Suprapubic skin (tissue), 4 donors: Measurements from ENCODE around the gene PYGB. TPM values are rescaled to one million over a fixed set of nuclear protein-coding genes. Genes with fewer than 3 reads are reported as not detected.
A peak's percentile ranks its signal among the peaks of the same experiment; 100 is the strongest.

Source experiments
- DNase-seq, 2 donors: peaks; one replicate each; pipeline ENCODE4 v3.0.0-alpha.2; 2019; ENCODE audit warnings: low spot score in 2 of 2
- H3K27ac ChIP-seq: fragments of 200-600 bp; sonication (generic); one replicate; pipeline ENCODE4 v1.5.1; 2019
- H3K27me3 ChIP-seq: fragments of 200-600 bp; sonication (generic); one replicate; pipeline ENCODE4 v1.5.1; 2019
- H3K36me3 ChIP-seq: fragments of 200-600 bp; sonication (generic); one replicate; pipeline ENCODE4 v1.5.1; 2019
- H3K4me1 ChIP-seq: fragments of 200-600 bp; sonication (generic); one replicate; pipeline ENCODE4 v1.5.1; 2019
- H3K4me3 ChIP-seq: fragments of 200-600 bp; sonication (generic); one replicate; pipeline ENCODE4 v1.5.1; 2019; ENCODE audit warnings: mild to moderate bottlenecking
- H3K9me3 ChIP-seq: fragments of 200-600 bp; sonication (generic); one replicate; pipeline ENCODE4 v1.5.1; 2019
- EP300 ChIP-seq: sonication (generic); formaldehyde crosslinking; IDR thresholded peaks from one replicate; pipeline ENCODE4 v1.6.1; 2017; ENCODE audit warnings: antibody characterized with exemption
- POLR2A ChIP-seq, 2 donors: fragments of 450-650 bp; IDR thresholded peaks; one replicate each; pipeline ENCODE4 v1.6.1; 2017; ENCODE audit warnings: antibody characterized with exemption in 2 of 2, mild to moderate bottlenecking in 2 of 2, moderate library complexity in 2 of 2
- POLR2AphosphoS5 ChIP-seq, 3 donors: sonication (generic); formaldehyde crosslinking; IDR thresholded peaks; one replicate each; pipeline ENCODE4 v1.6.1; 2017; ENCODE audit warnings: antibody characterized with exemption in 3 of 3
- WGBS: methylation state at CpG from one replicate; pipeline ENCODE4 v1.1.5; 2018; 5-methylcytosine and 5-hydroxymethylcytosine counted together
- total RNA-seq, 4 donors: library from RNA; depleted of rRNA; stranded (reverse); fragments of >200 nt; gene quantifications; one replicate each; pipeline ENCODE4 v1.1.0, GENCODE V29; 2016
- TF ChIP-seq, protein P1 (sequence below), 2 donors: fragments of 200-600 bp in 1 of 2; fragments of 450-650 bp in 1 of 2; sonication (generic) in 1 of 2; IDR thresholded peaks; one replicate each; pipeline ENCODE4 v1.5.1; 2016 to 2019; ENCODE audit warnings: antibody characterized with exemption in 2 of 2, mild to moderate bottlenecking in 1 of 2, moderate library complexity in 1 of 2

PYGB gene
- total RNA-seq, 4 donors from 2014 or later: 142 to 247 (median 198) TPM

DNA sequence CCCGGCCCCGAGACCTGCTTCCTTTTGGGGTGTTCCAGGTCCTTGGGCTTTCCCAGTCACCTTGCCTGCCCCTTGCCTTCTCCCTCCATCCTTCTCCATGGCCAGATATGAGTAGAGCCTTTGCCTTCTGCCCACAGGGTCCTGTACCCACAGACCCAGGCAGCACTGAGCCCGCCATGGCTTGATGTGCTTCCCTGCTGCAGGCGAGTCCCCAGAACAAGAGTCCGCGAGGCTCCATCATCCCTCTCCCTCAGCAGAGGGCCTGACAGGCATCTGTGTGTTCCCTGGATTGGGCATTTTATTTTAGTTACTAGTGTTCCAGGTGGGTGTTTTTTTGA, 21.9 kb downstream of the PYGB start:
- Histone ChIP-seq H3K27me3 (no peaks in the 10 kb centered on the region), H3K4me3 (no peak overlapping the region), H3K4me1 (peaks cover 24% of the 10 kb centered on the region), H3K27ac (no peak overlapping the region), H3K36me3 (peaks cover 50% of the 10 kb centered on the region), H3K9me3 (no peaks in the 10 kb centered on the region)
- WGBS: 92% methylated on average over 6 of the region's 6 CpGs
- DNase-seq: no peak
- TF ChIP-seq POLR2AphosphoS5 (IDR thresholded peaks at IDR 0.05) (no peak), POLR2A (IDR thresholded peaks at IDR 0.05) (no peak), EP300 (no peak)
- TF ChIP-seq, protein P1, sequence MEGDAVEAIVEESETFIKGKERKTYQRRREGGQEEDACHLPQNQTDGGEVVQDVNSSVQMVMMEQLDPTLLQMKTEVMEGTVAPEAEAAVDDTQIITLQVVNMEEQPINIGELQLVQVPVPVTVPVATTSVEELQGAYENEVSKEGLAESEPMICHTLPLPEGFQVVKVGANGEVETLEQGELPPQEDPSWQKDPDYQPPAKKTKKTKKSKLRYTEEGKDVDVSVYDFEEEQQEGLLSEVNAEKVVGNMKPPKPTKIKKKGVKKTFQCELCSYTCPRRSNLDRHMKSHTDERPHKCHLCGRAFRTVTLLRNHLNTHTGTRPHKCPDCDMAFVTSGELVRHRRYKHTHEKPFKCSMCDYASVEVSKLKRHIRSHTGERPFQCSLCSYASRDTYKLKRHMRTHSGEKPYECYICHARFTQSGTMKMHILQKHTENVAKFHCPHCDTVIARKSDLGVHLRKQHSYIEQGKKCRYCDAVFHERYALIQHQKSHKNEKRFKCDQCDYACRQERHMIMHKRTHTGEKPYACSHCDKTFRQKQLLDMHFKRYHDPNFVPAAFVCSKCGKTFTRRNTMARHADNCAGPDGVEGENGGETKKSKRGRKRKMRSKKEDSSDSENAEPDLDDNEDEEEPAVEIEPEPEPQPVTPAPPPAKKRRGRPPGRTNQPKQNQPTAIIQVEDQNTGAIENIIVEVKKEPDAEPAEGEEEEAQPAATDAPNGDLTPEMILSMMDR (IDR thresholded peaks at IDR 0.05): no peak

DNA sequence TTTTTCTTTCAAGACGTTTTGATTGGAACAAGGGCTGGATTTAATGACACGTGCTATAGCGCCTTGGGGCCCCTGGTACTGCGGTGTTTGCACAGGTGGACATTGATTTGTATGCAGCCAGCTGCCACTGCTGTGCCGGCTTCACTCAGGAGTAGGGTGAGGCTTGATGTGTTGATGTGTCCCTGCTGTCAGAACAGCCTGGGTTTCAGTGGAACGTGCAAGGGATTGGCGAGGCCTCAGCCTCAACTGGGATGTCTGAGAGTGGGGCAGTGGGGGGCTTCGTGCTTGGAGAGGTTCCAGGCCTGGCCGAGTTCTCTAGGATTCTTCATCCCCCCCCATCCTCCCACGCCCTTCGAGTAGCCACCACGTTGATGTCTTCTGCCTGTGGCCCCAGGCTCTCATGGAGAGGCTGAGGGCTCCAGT, 23.0 kb downstream of the PYGB start:
- H3K27ac ChIP-seq: no peak overlapping the region
- DNase-seq: peak; percentile 43 to 73
- H3K9me3 ChIP-seq: no peaks in the 10 kb centered on the region
- H3K4me3 ChIP-seq: no peak overlapping the region
- H3K36me3 ChIP-seq: peaks cover 57% of the 10 kb centered on the region
- TF ChIP-seq, protein P1 (IDR thresholded peaks at IDR 0.05): no peak
- TF ChIP-seq POLR2AphosphoS5 (IDR thresholded peaks at IDR 0.05) (no peak), POLR2A (IDR thresholded peaks at IDR 0.05) (no peak)
- H3K4me1 ChIP-seq: peaks cover 24% of the 10 kb centered on the region
- WGBS: 91% methylated on average over 12 of the region's 12 CpGs
- H3K27me3 ChIP-seq: no peaks in the 10 kb centered on the region

DNA sequence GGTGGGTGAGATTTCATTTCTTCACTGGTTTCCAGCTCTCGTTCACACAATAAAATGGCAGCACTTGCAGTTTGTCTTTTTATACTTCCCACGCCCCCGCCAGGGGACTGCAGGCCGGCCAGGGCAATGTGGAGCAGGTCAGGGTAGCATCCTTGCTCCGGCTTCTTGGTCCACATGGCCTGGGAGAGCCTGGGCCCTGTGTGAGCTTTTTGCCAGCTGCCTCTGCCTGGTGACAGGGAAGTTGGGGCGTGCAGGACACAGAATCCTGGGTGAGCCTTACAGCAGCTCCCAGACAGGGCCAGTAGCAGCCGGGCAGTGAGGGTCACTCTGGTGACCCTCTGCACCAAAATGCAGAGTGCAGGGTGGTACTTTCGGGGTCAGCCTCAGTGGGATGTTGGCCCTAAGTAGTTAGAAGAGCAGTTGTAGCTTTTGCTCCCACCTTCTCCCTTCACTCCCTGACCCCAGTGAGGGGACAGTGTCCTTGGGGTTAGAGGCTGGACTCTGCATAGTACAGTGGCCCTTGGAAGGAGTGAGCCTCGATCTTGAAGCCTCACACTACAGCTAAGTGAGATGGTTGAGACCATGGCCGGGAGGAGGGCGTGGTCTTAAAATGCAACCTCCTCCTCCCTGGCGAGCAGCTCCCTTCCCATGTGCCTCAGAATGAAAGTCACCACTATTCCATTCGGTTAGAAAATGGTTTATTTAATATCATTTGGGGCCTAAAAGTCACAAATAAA, 23.8 kb downstream of the PYGB start:
- Histone ChIP-seq H3K4me3 (no peak overlapping the region), H3K27me3 (no peaks in the 10 kb centered on the region), H3K36me3 (peaks cover 65% of the 10 kb centered on the region), H3K9me3 (no peaks in the 10 kb centered on the region), H3K27ac (no peak overlapping the region), H3K4me1 (peaks cover 24% of the 10 kb centered on the region)
- 93% methylated on average over 13 of the region's 13 CpGs for WGBS
- DNase-seq: peak in 1 of 2 donors; percentile 72
- TF ChIP-seq POLR2AphosphoS5 (IDR thresholded peaks at IDR 0.05) (no peak), EP300 (no peak)
- TF ChIP-seq, protein P1 (IDR thresholded peaks at IDR 0.05): no peak

DNA sequence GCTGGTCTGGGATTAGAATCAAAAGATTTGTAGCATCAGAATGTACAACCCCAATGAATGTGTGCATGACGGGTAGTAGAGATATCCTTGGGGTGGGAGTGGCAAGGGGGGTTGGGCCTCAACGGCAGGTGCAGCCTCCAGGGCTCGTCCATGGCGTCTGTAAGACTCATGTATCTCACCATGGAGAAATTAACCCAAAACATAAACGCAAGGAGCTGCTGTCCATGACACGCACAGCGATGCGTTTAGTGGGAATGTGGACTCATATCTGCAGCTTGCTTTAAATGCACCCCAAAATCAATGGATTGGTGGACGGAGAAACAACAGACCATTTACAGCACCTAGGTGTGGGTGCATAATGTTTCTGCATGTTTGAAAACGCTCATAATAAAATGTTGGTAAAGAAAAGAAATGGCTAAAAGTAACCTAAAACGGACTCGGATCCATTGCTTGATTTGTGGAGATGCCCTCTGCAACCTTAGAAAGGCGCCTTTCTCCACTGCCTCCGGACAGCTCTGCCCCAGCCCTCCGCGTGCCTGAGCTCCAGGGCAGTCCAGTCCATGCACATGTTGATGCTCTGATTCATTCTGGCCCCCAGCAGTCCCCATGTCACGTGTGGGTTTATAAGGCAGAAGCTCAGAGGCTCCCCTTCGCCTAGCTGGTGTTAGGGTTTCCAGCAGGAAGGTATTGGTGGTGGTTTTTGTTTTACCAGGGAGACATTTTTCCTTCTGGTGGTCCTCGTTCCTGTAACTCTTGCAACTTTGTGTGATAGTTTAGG, 24.5 kb downstream of the PYGB start:
- H3K9me3 ChIP-seq: no peaks in the 10 kb centered on the region
- 85% methylated on average over 19 of the region's 19 CpGs for WGBS
- DNase-seq: peak; percentile 44 to 56
- H3K27me3 ChIP-seq: no peaks in the 10 kb centered on the region
- no peak overlapping the region for H3K4me3 ChIP-seq
- peak overlapping the region; percentile 61 for H3K27ac ChIP-seq
- H3K4me1 ChIP-seq: peaks cover 24% of the 10 kb centered on the region
- peaks cover 73% of the 10 kb centered on the region for H3K36me3 ChIP-seq
- TF ChIP-seq POLR2A (IDR thresholded peaks at IDR 0.05) (no peak), EP300 (no peak), POLR2AphosphoS5 (IDR thresholded peaks at IDR 0.05) (no peak)
- TF ChIP-seq, protein P1 (IDR thresholded peaks at IDR 0.05): no peak

DNA sequence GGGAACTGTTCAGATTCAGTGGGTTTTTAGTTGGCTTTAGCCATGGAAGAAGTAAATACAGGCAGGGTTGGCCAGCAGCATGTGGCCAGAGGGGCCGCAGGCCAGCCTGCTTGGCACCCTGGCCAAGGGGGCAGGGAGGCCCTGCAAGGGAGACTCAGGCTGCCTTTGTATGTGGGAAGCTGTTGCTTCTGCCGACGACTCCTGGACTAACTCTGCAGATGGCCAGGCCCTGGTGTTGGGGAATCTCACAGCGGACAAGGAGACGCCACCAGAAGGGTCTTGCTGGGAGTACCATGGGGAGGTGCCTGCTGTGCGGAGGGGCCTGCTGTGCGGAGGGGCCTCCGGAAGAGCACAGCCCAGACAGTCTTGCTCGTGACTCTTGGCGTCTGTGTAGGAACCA, 25.2 kb downstream of the PYGB start:
- Histone ChIP-seq H3K27ac (peak overlapping the region; percentile 61), H3K27me3 (no peaks in the 10 kb centered on the region), H3K36me3 (peaks cover 79% of the 10 kb centered on the region), H3K4me3 (no peak overlapping the region), H3K9me3 (no peaks in the 10 kb centered on the region), H3K4me1 (peaks cover 24% of the 10 kb centered on the region)
- TF ChIP-seq EP300 (no peak), POLR2AphosphoS5 (IDR thresholded peaks at IDR 0.05) (no peak), POLR2A (IDR thresholded peaks at IDR 0.05) (no peak)
- TF ChIP-seq, protein P1 (IDR thresholded peaks at IDR 0.05): no peak
- 78% methylated on average over 6 of the region's 10 CpGs for WGBS
- DNase-seq: peak; percentile 52 to 58
